OCI-LY7 (cell line): ENCODE data around the gene PLEKHG7.

Source experiments
- CTCF ChIP-seq: fragments of 200-600 bp; sonication (generic); conservative IDR thresholded peaks from 2 replicates; pipeline ENCODE4 v1.5.1; 2014; ENCODE audit warnings: mild to moderate bottlenecking, antibody characterized with exemption, low read length, moderate library complexity, mixed read lengths
- EZH2phosphoT487 ChIP-seq: fragments of 200-600 bp; sonication (generic); IDR thresholded peaks from 2 replicates; pipeline ENCODE4 v1.6.1; 2018; ENCODE audit warnings: low read depth, borderline replicate concordance, mild to moderate bottlenecking, mixed run types, antibody characterized with exemption, low read length, moderate library complexity, mixed read lengths

DNA sequence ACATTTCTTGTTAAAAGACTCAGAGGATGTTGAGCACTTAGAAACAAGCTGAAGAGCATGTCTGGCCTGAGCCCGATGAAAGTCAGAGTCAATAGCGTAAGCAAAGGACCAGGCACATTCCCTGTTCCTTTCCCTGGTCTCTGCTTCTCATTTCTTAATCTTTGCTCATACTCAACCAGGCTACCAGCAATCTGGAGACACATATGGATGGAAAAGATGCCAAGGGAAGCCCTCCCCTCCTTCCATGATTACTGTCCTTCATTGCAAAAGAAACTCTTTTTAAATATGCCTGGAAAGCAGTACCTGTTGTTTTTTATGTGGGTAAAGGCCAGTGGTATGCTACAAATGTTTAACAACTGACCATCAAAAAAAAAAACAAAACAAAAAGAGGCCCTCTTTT, 44.2 kb upstream of the PLEKHG7 start:
- no peak for TF ChIP-seq CTCF
- TF ChIP-seq EZH2phosphoT487 = no peak
